Spleen (tissue), 11 donors: Measurements from ENCODE around the gene SHISAL2A. TPM values are rescaled to one million over a fixed set of nuclear protein-coding genes. Genes with fewer than 3 reads are reported as not detected.

ENCODE experiments used
- DNase-seq: peaks from one replicate; pipeline ENCODE4 v3.0.0-alpha.2; 2020
- H3K27ac ChIP-seq, 8 donors: fragments of 200-600 bp; sonication (generic) in 7 of 8; 1 replicate in 4 of 8; 2 replicates in 4 of 8; pipeline versions ENCODE4 v1.5.0 to v1.8.0; 2016 to 2021; ENCODE audit warnings: inconsistent platforms in 4 of 8, mild to moderate bottlenecking in 4 of 8, moderate library complexity in 1 of 8
- H3K27me3 ChIP-seq, 7 donors: fragments of 200-600 bp; sonication (generic) in 6 of 7; replicated peaks in 1 of 7; 1 replicate in 4 of 7; 2 replicates in 3 of 7; pipeline versions ENCODE4 v1.5.0 to v1.8.0; 2016 to 2021; ENCODE audit warnings: inconsistent platforms in 3 of 7, mild to moderate bottlenecking in 1 of 7
- H3K36me3 ChIP-seq, 6 donors: fragments of 200-600 bp; sonication (generic) in 5 of 6; 1 replicate in 4 of 6; 2 replicates in 2 of 6; pipeline versions ENCODE4 v1.5.0 to v1.8.0; 2016 to 2021; ENCODE audit warnings: inconsistent platforms in 2 of 6
- H3K4me1 ChIP-seq, 6 donors: fragments of 200-600 bp; sonication (generic) in 5 of 6; 1 replicate in 3 of 6; 2 replicates in 3 of 6; pipeline versions ENCODE4 v1.5.0 to v1.8.0; 2016 to 2021; ENCODE audit warnings: inconsistent platforms in 3 of 6
- H3K4me3 ChIP-seq, 8 donors: fragments of 200-600 bp; sonication (generic) in 7 of 8; 1 replicate in 4 of 8; 2 replicates in 4 of 8; pipeline versions ENCODE4 v1.5.0 to v1.8.0; 2016 to 2021; ENCODE audit warnings: inconsistent platforms in 4 of 8, mild to moderate bottlenecking in 4 of 8, moderate library complexity in 2 of 8
- H3K9me3 ChIP-seq, 8 donors: fragments of 200-600 bp; sonication (generic) in 7 of 8; 1 replicate in 4 of 8; 2 replicates in 4 of 8; pipeline versions ENCODE4 v1.5.0 to v1.8.0; 2016 to 2021; ENCODE audit warnings: inconsistent platforms in 4 of 8
- CTCF ChIP-seq, 11 experiments: fragments of 200-600 bp in 7 of 11; fragments of 450-650 bp in 4 of 11; sonication (generic) in 4 of 11; IDR thresholded peaks in 8 of 11; conservative IDR thresholded peaks in 3 of 11; 1 replicate in 7 of 11; 2 replicates in 4 of 11; pipeline versions ENCODE4 v1.4.0 to v1.8.0; 2016 to 2021; ENCODE audit warnings: antibody characterized with exemption in 11 of 11, inconsistent platforms in 4 of 11, mild to moderate bottlenecking in 1 of 11
- POLR2A ChIP-seq, 3 donors: fragments of 450-650 bp; IDR thresholded peaks; one replicate each; pipeline ENCODE4 v1.5.1; 2017; ENCODE audit warnings: antibody characterized with exemption in 3 of 3, mild to moderate bottlenecking in 1 of 3
- POLR2AphosphoS5 ChIP-seq, 3 donors: sonication (generic); formaldehyde crosslinking; IDR thresholded peaks; one replicate each; pipeline ENCODE4 v1.5.1; 2017; ENCODE audit warnings: antibody characterized with exemption in 3 of 3
- WGBS, 5 donors: extraction: QIAGEN DNeasy Blood & Tissue Kit in 3 of 5; methylation state at CpG; one replicate each; pipeline versions ENCODE4 v1.1.5 to v1.1.7; 2013 to 2018; 5-methylcytosine and 5-hydroxymethylcytosine counted together
- intact Hi-C: fragments of 100-400 bp; cut with DNase I; formaldehyde crosslinking; loops from one replicate; pipeline ENCODE4 v1.15.0; 2023; ENCODE audit warnings: low total_unique reads
- polyA plus RNA-seq, 3 donors: library from polyadenylated mRNA; stranded (reverse); fragments of 200-250 nt; gene quantifications; one replicate each; pipeline ENCODE4 v1.2.1, GENCODE V29; 2013
- total RNA-seq, 7 donors: library from RNA; depleted of rRNA in 3 of 7; stranded (reverse); fragments of >200 nt in 3 of 7; fragmentation: NEBNext Ultra II Directional in 4 of 7; extraction: Animal tissue kit (Norgen Biotek cat#: 25700) in 4 of 7; gene quantifications; one replicate each; pipeline versions ENCODE4 v1.1.0 to v1.2.1, GENCODE V29; 2016 to 2021
- donor health status: healthy with polysubstance abuse.
- donor health status: DM: no; HTN: no; CAD: no; lungs with moderate emphysema.
- donor health status: DM: no; HTN: no; CAD: no.
- donor health status: Bipolar disorder and iron deficiency.
- donor health status: healthy.
- donor health status: DM: no; HTN: no; CAD: no.
- donor health status: DM: yes; HTN: yes; CAD: no.

SHISAL2A gene
- total and polyA plus RNA-seq, 10 donors: 9.2 to 23.6 (median 16.1) TPM

- DNase-seq: no peak
- intact Hi-C loops: no loop called here
- 74 to 81% (median 77%) methylated on average over 4 of the region's 4 CpGs for WGBS, 5 donors
- TF ChIP-seq CTCF (IDR thresholded peaks at IDR 0.05 in 8 of 11, conservative IDR thresholded peaks at IDR 0.05 in 3 of 11) (no peak), POLR2A (IDR thresholded peaks at IDR 0.05) (no peak), POLR2AphosphoS5 (IDR thresholded peaks at IDR 0.05) (no peak)
- Histone ChIP-seq H3K4me1 (peaks cover 18 to 93% (median 67%) of the 10 kb centered on the region in 6 donors), H3K9me3 (no peaks in the 10 kb centered on the region), H3K36me3 (peaks cover 0 to 7% (median 0%) of the 10 kb centered on the region in 6 donors), H3K4me3 (peak overlapping the region in 2 of 8 donors; percentile 19 to 57), H3K27me3 (peaks cover 0 to 18% (median 7%) of the 10 kb centered on the region in 7 donors), H3K27ac (peak overlapping the region; percentile 67 to 95 (median 92))
Observed at GRCh38 chr1:52637946-52638345, 5.0 kb downstream of the SHISAL2A start.

- H3K36me3 ChIP-seq: peaks cover 0 to 13% (median 4%) of the 10 kb centered on the region in 6 donors
- H3K4me3 ChIP-seq: no peak overlapping the region
- H3K27ac ChIP-seq: peak overlapping the region in 4 of 8 donors; percentile 16 to 94 (median 43)
- H3K27me3 ChIP-seq: no peaks in the 10 kb centered on the region
- DNase-seq: no peak
- H3K9me3 ChIP-seq: no peaks in the 10 kb centered on the region
- TF ChIP-seq POLR2A (IDR thresholded peaks at IDR 0.05) (no peak), CTCF (IDR thresholded peaks at IDR 0.05 in 8 of 11, conservative IDR thresholded peaks at IDR 0.05 in 3 of 11) (no peak), POLR2AphosphoS5 (IDR thresholded peaks at IDR 0.05) (no peak)
- peaks cover 18 to 78% (median 41%) of the 10 kb centered on the region in 6 donors for H3K4me1 ChIP-seq
- 91 to 94% (median 93%) methylated on average over 6 of the region's 6 CpGs for WGBS, 5 donors
- intact Hi-C loops: no loop called here
Observed at GRCh38 chr1:52640697-52641096, 7.7 kb downstream of the SHISAL2A start.

- no peaks in the 10 kb centered on the region for H3K27me3 ChIP-seq
- peaks cover 0 to 13% (median 4%) of the 10 kb centered on the region in 6 donors for H3K36me3 ChIP-seq
- DNase-seq: peak; percentile 75
- peak overlapping the region in 5 of 8 donors; percentile 16 to 94 (median 19) for H3K27ac ChIP-seq
- TF ChIP-seq CTCF (IDR thresholded peaks at IDR 0.05 in 8 of 11, conservative IDR thresholded peaks at IDR 0.05 in 3 of 11) (no peak), POLR2A (IDR thresholded peaks at IDR 0.05) (no peak), POLR2AphosphoS5 (IDR thresholded peaks at IDR 0.05) (no peak)
- WGBS, 5 donors: 60 to 68% (median 67%) methylated on average over 4 of the region's 4 CpGs
- no peaks in the 10 kb centered on the region for H3K9me3 ChIP-seq
- H3K4me3 ChIP-seq: no peak overlapping the region
- intact Hi-C loops: no loop called here
- H3K4me1 ChIP-seq: peaks cover 18 to 74% (median 37%) of the 10 kb centered on the region in 6 donors
Observed at GRCh38 chr1:52641307-52641706, 8.3 kb downstream of the SHISAL2A start.

GRCh38 chr1:52645261-52645660, 12.3 kb downstream of the SHISAL2A start:
- DNase-seq: no peak
- WGBS, 5 donors: 74 to 87% (median 86%) methylated on average over 6 of the region's 6 CpGs

More at GRCh38 chr1:52645261-52645660, 12.3 kb downstream of the SHISAL2A start:
- TF ChIP-seq POLR2A (IDR thresholded peaks at IDR 0.05) (no peak), CTCF (IDR thresholded peaks at IDR 0.05 in 8 of 11, conservative IDR thresholded peaks at IDR 0.05 in 3 of 11) (no peak), POLR2AphosphoS5 (IDR thresholded peaks at IDR 0.05) (no peak)
- Histone ChIP-seq H3K27me3 (no peaks in the 10 kb centered on the region), H3K36me3 (peaks cover 0 to 35% (median 4%) of the 10 kb centered on the region in 6 donors), H3K27ac (peak overlapping the region in 2 of 8 donors; percentile 13 to 60), H3K9me3 (no peaks in the 10 kb centered on the region), H3K4me1 (peaks cover 0 to 34% (median 8%) of the 10 kb centered on the region in 6 donors), H3K4me3 (no peak overlapping the region)
- intact Hi-C loops: no loop called here
